GM21367 (cell line): ENCODE results near the gene ASB15.
"Not testable (repeated sequence)": the region's sequence is repeated elsewhere in the genome, so short reads cannot be mapped to it uniquely, and the experiment has no call there.

ENCODE experiments used
- ATAC-seq: cut with Tn5 transposase; IDR thresholded peaks from one replicate; pipeline ENCODE4 v1.9.1; 2021; ENCODE audit not compliant: unreplicated experiment

ASB15 gene

GRCh38 chr7:123634011-123634573 is 32.5 kb downstream of the ASB15 start:
- ATAC-seq, result not testable (repeated sequence)

- ATAC-seq, result peak; percentile 50
Measured at GRCh38 chr7:123635551-123636359, 34.1 kb downstream of the ASB15 start.

- ATAC-seq, result no peak
Measured at GRCh38 chr7:123637203-123637602, 35.6 kb downstream of the ASB15 start.

DNA sequence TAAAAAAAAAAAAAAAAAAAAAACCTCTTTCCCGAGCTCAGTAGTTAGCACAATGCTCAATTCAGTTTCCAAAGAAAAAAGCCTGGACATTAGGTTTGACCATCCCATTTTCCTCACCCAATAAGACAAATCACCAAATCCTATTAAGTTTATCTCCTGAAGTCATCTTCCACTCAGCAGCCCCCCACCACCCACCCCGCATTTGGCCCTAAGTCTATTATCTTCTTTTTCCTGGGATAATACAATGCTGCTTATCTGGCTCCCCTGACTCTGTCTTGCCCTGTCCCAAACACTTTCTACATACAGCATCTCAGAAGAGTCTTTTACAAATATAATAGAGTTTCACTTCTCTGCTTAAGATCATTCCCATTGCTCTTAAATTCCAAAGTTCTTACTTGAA is 36.3 kb downstream of the ASB15 start:
- ATAC-seq, result no peak

- no peak for ATAC-seq
Measured at GRCh38 chr7:123639631-123640030, 38.0 kb downstream of the ASB15 start.

DNA sequence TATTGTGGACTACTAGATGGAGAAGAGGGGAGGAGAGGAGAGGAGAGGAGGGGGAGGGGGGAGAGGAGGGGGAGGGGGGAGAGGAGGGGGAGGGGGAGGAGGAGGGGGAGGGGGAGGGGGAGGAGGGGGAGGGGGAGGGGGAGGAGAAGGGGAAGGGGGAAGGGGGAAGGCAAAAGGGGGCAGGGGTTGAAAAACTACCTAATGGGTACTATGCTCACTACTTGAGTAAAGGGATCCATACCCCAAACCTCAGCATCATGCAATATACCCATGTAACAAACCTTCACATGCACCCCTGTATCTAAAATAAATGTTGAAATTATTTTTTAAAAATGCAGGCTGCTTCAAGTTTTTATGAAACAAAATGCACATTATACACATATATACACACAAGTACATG is 39.0 kb downstream of the ASB15 start:
- ATAC-seq, result no peak

DNA sequence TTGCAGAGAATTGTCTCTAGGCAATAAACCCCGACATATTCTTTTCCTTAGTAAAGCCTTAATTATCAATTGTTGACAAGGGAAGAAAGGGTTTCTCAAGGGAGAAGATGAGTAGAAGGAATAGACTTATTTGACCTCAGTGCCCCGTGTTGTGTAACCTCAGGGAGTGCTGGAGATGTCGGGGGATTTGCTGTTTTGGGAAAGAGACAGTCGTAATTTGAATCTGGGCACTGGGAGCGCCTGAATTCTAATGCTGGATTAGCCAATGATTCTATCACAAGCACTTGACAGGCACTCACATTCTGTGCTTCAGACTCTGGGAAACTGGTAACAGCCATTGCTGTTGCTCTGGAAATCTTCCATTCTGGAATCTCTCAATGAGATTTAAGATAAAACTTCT is 40.3 kb downstream of the ASB15 start:
- no peak for ATAC-seq

DNA sequence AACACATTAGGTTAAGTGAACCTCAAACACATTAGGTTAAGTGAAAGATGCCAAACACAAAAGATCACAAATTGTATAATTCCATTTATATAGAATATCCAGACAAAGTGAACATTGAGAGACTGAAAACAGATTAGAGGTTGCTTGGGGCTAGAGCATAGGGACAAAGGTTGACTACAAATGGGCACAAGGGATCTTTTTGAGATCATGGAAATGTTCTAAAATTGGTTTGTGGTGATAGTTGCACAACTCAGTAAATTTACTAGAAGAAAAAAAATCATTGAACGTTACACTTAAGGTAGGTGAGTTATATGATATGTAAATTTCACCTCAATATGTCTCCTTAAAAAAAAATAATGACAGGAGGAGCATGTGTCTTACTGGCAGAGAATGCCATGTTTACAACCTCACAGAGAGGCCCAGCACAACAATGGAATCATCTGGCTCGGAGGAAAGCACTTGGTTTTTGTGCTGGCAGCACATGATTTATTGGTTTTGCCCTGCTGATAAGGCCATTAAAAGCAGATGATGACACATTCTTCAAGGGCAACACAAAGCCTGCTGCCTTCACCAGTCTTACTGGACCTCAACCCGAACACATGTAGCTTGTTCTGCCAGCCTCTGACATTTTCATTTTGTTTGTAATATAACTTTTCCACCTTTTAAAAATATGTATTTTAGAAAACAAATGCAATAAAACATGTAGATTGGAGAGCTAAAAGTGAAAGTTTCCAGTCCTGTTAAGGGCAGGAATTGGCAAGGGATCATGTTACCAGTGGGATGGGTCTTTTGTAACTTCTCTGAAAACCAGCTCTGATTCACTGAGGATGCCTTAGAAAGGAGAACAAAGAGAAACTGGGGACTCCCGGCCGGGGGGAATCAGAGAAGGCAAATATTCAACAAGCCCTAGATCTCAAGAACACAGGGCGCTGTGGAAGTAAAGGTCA is 42.1 kb downstream of the ASB15 start:
- no peak for ATAC-seq

GRCh38 chr7:123645516-123645915 is 43.9 kb downstream of the ASB15 start:
- ATAC-seq, result no peak

DNA sequence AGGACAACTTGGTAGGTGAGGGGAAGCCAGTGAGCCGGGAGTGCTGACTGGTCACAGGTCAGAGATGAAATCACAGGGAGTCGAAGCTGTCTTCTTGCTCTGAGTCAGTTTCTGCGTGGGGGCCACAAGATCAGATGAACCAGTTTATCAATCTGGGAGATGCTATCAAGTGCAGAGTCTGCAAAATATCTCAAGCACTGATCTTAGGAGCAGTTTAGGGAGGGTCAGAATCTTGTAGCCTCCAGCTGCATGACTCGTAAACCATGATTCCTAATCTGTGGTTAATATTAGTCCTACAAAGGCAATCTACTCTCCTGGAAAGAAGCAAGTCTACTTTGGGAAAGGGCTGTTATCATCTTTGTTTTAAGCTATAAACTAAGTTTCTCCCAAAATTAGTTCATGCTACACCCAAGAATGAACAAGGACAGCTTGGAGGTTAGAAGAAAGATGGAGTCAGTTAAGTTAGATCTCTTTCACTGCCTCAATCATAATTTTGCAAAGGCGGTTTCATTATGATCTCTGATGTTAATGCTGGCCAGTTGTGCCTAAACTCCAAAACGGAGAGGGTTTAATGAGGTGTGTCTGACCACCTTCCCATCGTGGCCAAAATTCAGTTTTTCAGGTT is 45.6 kb downstream of the ASB15 start:
- no peak for ATAC-seq

DNA sequence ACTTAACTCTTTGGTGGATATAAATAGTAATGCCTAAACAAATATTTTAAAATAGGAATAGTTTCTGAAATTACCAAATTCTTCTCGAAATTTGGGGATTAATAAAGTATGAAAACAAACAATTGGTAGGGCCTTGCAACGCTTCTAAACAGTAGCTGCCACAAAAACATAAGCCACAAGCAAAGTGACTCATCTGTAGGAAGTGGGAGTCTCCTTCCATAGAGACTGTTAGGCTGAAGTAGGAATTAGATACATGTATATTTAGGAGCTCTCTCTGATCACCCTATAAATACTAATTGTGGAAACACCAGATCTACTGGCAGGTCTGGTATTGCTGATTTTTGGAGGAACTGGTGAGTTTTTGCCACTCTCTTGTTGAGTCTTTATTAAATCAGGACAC is 48.3 kb downstream of the ASB15 start:
- ATAC-seq, result no peak

DNA sequence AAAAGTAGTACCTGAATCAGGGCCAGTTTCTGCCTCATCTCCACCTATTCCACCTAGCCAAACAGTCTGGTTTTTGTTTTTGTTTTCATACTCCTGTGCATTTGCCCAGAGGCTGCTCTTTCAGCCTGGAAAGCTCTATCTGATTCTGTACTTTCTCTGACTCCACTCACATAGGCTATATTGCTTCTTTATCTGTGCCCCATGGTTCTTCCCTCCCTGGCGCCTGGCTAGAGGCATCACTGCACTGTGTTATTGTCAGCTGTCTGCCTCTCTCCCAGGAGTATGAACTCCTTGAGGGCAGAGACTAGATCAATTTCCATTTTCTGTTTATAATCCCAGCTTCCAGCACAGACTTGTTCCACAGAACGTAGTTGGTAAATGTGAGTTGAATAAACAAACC is 49.0 kb downstream of the ASB15 start:
- no peak for ATAC-seq

- no peak for ATAC-seq
Measured at GRCh38 chr7:123652406-123652805, 50.8 kb downstream of the ASB15 start.

DNA sequence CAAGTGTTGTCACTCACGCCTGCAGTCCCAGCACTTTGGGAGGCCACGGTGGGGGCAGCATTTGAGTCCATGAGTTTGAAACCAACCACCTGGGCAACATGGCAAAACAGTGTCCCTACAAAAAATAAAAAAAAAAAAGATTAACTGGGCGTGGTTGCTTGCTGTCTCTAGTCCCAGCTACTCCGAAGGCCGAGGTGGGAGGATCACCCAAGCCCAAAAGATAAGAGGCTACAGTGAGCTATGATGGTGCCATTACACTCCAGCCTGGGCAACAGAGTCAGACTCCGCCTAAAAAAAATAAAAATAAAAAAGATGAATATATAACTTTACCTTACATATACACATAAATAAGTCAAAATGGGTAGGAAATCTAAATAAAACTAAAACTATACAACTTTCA is 51.5 kb downstream of the ASB15 start:
- no peak for ATAC-seq

GRCh38 chr7:123655614-123656013 is 54.0 kb downstream of the ASB15 start, which contains the start of gene LMOD2:
Gene LMOD2 (plus strand): TSS chr7:123655866. CDS start chr7:123655964, 98 bp downstream.
- ATAC-seq, result no peak

- no peak for ATAC-seq
Measured at GRCh38 chr7:123656544-123657303, 55.1 kb downstream of the ASB15 start.

DNA sequence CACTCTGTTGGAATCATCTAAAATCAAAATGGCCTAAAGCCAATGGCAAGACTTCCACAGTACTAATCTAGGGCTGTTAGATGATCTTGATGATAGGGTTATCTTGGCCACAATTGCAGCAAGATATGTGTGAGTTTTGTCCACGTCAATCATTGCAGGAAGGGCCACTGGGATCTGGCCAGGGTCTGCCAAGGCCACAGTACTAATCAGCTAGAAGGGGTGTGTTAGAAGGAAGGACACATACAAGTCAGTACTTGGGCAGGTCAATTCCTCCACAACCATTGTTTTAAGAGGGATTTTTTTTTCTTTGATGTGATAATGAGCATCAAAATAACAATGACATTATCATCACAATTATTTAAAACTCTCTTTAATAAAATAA is 55.7 kb downstream of the ASB15 start:
- ATAC-seq, result no peak

- ATAC-seq, result no peak
Measured at GRCh38 chr7:123658023-123658422, 56.4 kb downstream of the ASB15 start.

DNA sequence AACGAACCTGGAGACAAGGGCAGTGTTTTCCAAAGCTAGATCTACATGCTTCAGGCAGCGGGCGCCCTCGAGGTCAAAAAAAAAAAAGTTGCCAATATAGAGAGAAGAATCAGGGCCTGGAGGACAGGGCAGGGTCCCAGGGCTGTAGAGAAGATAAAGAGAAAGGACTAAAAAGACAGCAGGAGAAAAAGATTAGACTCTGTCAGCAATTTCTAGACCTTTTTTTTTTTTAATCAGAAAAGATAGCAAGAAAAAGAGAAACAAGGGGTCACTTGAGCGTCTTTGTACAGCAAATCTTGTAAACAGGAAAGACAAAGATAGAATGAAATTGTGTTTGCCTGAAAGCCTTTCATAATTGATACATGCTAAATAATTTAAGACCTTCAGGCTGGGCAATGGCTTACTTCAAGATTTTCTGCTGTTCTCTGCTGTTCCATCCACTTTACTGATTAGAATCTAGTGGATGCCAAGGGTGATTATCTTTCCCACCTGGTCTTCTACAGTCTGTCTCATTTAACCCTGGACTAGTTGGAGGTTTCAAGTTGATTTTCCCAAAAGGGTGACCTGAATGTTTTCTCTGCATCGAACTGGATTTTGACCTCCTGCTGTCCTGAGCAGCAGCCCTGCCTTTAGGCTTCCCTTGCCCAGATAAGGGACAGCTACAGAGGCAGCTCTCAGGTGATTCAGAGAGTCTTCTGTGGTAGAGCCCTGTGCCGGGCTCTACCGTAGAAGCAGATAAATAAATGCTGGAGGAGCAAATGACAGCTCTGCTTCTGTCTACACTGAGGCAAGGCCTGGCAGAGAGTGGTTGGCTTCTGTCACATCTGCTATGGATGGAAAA is 59.1 kb downstream of the ASB15 start:
- no peak for ATAC-seq

DNA sequence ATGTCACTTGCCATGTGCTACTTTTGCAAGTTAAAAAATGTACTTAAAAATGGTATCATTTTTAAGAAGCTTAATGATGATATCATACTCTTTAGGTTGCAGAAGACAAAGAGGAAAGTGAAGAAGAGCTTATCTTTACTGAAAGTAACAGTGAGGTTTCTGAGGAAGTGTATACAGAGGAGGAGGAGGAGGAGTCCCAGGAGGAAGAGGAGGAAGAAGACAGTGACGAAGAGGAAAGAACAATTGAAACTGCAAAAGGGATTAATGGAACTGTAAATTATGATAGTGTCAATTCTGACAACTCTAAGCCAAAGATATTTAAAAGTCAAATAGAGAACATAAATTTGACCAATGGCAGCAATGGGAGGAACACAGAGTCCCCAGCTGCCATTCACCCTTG is 60.1 kb downstream of the ASB15 start:
- no peak for ATAC-seq
